Hippocampal formation (tissue), 2 donors: ENCODE data around the gene ZNF32.
"Not testable (repeated sequence)": the region's sequence is repeated elsewhere in the genome, so short reads cannot be mapped to it uniquely, and the experiment has no call there.

Experiments
- DNase-seq, 2 donors: peaks; one replicate each; lab custom pipeline; 2025; lab: John Stamatoyannopoulos, UW

The ZNF32 gene

GRCh38 chr10:43680035-43680434 is 31.4 kb upstream of the ZNF32 start:
- no peak for DNase-seq

GRCh38 chr10:43679509-43679908 is 30.8 kb upstream of the ZNF32 start:
- peak; percentile 28 to 36 for DNase-seq

GRCh38 chr10:43678654-43679053 is 30.0 kb upstream of the ZNF32 start:
- no peak for DNase-seq

GRCh38 chr10:43676901-43677300 is 28.2 kb upstream of the ZNF32 start:
- no peak for DNase-seq

- DNase-seq: no peak
Observed at GRCh38 chr10:43676331-43676730, 27.6 kb upstream of the ZNF32 start.

- no peak for DNase-seq
Observed at GRCh38 chr10:43674553-43675210, 26.0 kb upstream of the ZNF32 start.

GRCh38 chr10:43673471-43673870 is 24.8 kb upstream of the ZNF32 start:
- no peak for DNase-seq

GRCh38 chr10:43671659-43672531 is 23.2 kb upstream of the ZNF32 start:
- DNase-seq: peak; percentile 24 to 44

- no peak for DNase-seq
Observed at GRCh38 chr10:43669386-43669785, 20.7 kb upstream of the ZNF32 start.

- no peak for DNase-seq
Observed at GRCh38 chr10:43667761-43668386, 19.2 kb upstream of the ZNF32 start.

- no peak for DNase-seq
Observed at GRCh38 chr10:43667317-43667731, 18.6 kb upstream of the ZNF32 start.

GRCh38 chr10:43666552-43666951 is 17.9 kb upstream of the ZNF32 start:
- DNase-seq: no peak

- no peak for DNase-seq
Observed at GRCh38 chr10:43665054-43665453, 16.4 kb upstream of the ZNF32 start.

- DNase-seq: no peak
Observed at GRCh38 chr10:43658227-43658626, 9.5 kb upstream of the ZNF32 start.

GRCh38 chr10:43655311-43655710 is 6.6 kb upstream of the ZNF32 start:
- no peak for DNase-seq

GRCh38 chr10:43653746-43654145 is 5.1 kb upstream of the ZNF32 start:
- DNase-seq: no peak

- no peak for DNase-seq
Observed at GRCh38 chr10:43649185-43649523, 473 bp upstream of the ZNF32 start.

GRCh38 chr10:43648095-43648397 is 635 bp downstream of the ZNF32 start:
- no peak for DNase-seq

GRCh38 chr10:43647576-43647975 is 1.1 kb downstream of the ZNF32 start:
- DNase-seq: no peak

GRCh38 chr10:43645866-43646265 is 2.8 kb downstream of the ZNF32 start:
- no peak for DNase-seq

GRCh38 chr10:43644252-43644651 is 4.4 kb downstream of the ZNF32 start:
- DNase-seq: no peak

- no peak for DNase-seq
Observed at GRCh38 chr10:43640603-43641002, 8.1 kb downstream of the ZNF32 start.

- DNase-seq: not testable (repeated sequence)
Observed at GRCh38 chr10:43635816-43636215, 12.9 kb downstream of the ZNF32 start.
